Keratinocyte (primary cell): ENCODE data around the gene PLEKHB2. TPM values are rescaled to one million over a fixed set of nuclear protein-coding genes. Genes with fewer than 3 reads are reported as not detected.

Experiments used
- DNase-seq: peaks from one replicate; pipeline ENCODE4 v3.0.0-alpha.2; 2011; ENCODE audit warnings: low read depth, missing footprints, low spot score
- FAIRE-seq: peaks from 2 replicates; lab custom pipeline; 2011; peaks lifted over from hg19 to GRCh38; lab: Jason Lieb, UNC
- H2AFZ ChIP-seq: 2 replicates; pipeline ENCODE4 v1.6.0; 2012; ENCODE audit warnings: low read length, control low read depth, inconsistent platforms; ENCODE audit not compliant: control insufficient read depth
- H3K27ac ChIP-seq: 2 replicates; pipeline ENCODE4 v1.5.1; 2011; ENCODE audit warnings: low read length; ENCODE audit not compliant: control insufficient read depth, insufficient read depth
- H3K27me3 ChIP-seq: 3 replicates; pipeline ENCODE4 v1.6.0; 2011; ENCODE audit warnings: low read length; ENCODE audit not compliant: control insufficient read depth, insufficient read depth; ENCODE audit errors: extremely low read depth
- H3K36me3 ChIP-seq, 2 experiments: 2 replicates in 1 of 2; 3 replicates in 1 of 2; pipeline ENCODE4 v1.5.1; 2011; ENCODE audit warnings: low read length in 2 of 2, mild to moderate bottlenecking in 1 of 2; ENCODE audit not compliant: control insufficient read depth in 2 of 2, insufficient read depth in 2 of 2; ENCODE audit errors: extremely low read depth in 1 of 2
- H3K4me1 ChIP-seq: 3 replicates; pipeline ENCODE4 v1.5.1; 2011; ENCODE audit warnings: low read length; ENCODE audit not compliant: control insufficient read depth, insufficient read depth; ENCODE audit errors: extremely low read depth
- H3K4me2 ChIP-seq: 3 replicates; pipeline ENCODE4 v1.6.0; 2011; ENCODE audit warnings: low read depth, low read length; ENCODE audit not compliant: control insufficient read depth, insufficient read depth; ENCODE audit errors: extremely low read depth
- H3K4me3 ChIP-seq, 3 experiments: fragments of 200-600 bp in 1 of 3; sonication (generic) in 1 of 3; 2 replicates in 2 of 3; 3 replicates in 1 of 3; pipeline ENCODE4 v1.5.1; 2011 to 2016; ENCODE audit warnings: low read length in 3 of 3, mild to moderate bottlenecking in 3 of 3, control low read depth in 2 of 3, inconsistent platforms in 1 of 3, low read depth in 1 of 3, mixed read lengths in 1 of 3, mixed run types in 1 of 3, moderate library complexity in 1 of 3; ENCODE audit not compliant: control insufficient read depth in 2 of 3, insufficient read depth in 2 of 3; ENCODE audit errors: extremely low read depth in 1 of 3
- H3K79me2 ChIP-seq: 2 replicates; pipeline ENCODE4 v1.6.0; 2012; ENCODE audit warnings: low read length; ENCODE audit not compliant: control insufficient read depth, insufficient read depth
- H3K9ac ChIP-seq: 3 replicates; pipeline ENCODE4 v1.6.0; 2011; ENCODE audit warnings: low read length; ENCODE audit not compliant: control insufficient read depth, insufficient read depth; ENCODE audit errors: extremely low read depth
- H3K9me1 ChIP-seq: 3 replicates; pipeline ENCODE4 v1.6.0; 2011; ENCODE audit warnings: low read length; ENCODE audit not compliant: control insufficient read depth, insufficient read depth; ENCODE audit errors: extremely low read depth
- H3K9me3 ChIP-seq: 2 replicates; pipeline ENCODE4 v1.5.1; 2012; ENCODE audit warnings: low read depth, low read length; ENCODE audit not compliant: control insufficient read depth
- H4K20me1 ChIP-seq: 3 replicates; pipeline ENCODE4 v1.6.0; 2011; ENCODE audit warnings: low read length; ENCODE audit not compliant: control insufficient read depth, insufficient read depth; ENCODE audit errors: extremely low read depth
- CTCF ChIP-seq, 3 experiments: IDR thresholded peaks in 1 of 3; conservative IDR thresholded peaks in 1 of 3; optimal IDR thresholded peaks in 1 of 3; 2 replicates in 2 of 3; 3 replicates in 1 of 3; pipeline versions ENCODE3 to v1.5.1; 2011; ENCODE audit warnings: low read length in 3 of 3, mild to moderate bottlenecking in 3 of 3, moderate library complexity in 2 of 3, control low read depth in 1 of 3, inconsistent platforms in 1 of 3; ENCODE audit not compliant: insufficient read depth in 2 of 3; ENCODE audit errors: extremely low read depth in 1 of 3
- EZH2 ChIP-seq: IDR thresholded peaks from one replicate; pipeline ENCODE4 v1.6.1; 2012; ENCODE audit warnings: inconsistent platforms, mild to moderate bottlenecking, low read length, moderate library complexity
- dilution Hi-C: fragments of 300-500 bp; cut with MboI; formaldehyde crosslinking; loops from one replicate; pipeline ENCODE4 v1.7.0; 2020; ENCODE audit warnings: low sequenced_read_pairs; ENCODE audit not compliant: extremely low pct_ligation_motif_present
- polyA plus RNA-seq, 5 experiments: library from polyadenylated mRNA; depleted of rRNA in 3 of 5; stranded (reverse) in 3 of 5; stranded (forward) in 1 of 5; unstranded in 1 of 5; fragments of >200 nt; gene quantifications; 1 replicate in 1 of 5; 2 replicates in 3 of 5; 3 replicates in 1 of 5; pipeline versions ENCODE4 v1.2.1 to v1.2.3, GENCODE V29; 2011 to 2012; ENCODE audit warnings: missing spikeins in 2 of 5, low read depth in 1 of 5, low replicate concordance in 1 of 5

PLEKHB2 gene
- polyA plus RNA-seq, 1 donor (not counting 4 experiments of a cell fraction or from before 2014, with no cell fraction given), result 77.0 TPM

GRCh38 chr2:131123192-131123591 lies 18.1 kb downstream of the PLEKHB2 start:
- Histone ChIP-seq H3K9me3 (no peaks in the 10 kb centered on the region), H3K4me1 (no peaks in the 10 kb centered on the region), H3K4me2 (no peak overlapping the region), H3K36me3 (peaks cover 21% of the 10 kb centered on the region in 2 experiments), H3K79me2 (peaks cover 41% of the 10 kb centered on the region), H3K27me3 (no peaks in the 10 kb centered on the region), H3K27ac (no peak overlapping the region), H2AFZ (no peak overlapping the region), H3K9ac (no peak overlapping the region), H3K9me1 (no peaks in the 10 kb centered on the region), H4K20me1 (no peaks in the 10 kb centered on the region), H3K4me3 (no peak overlapping the region)
- dilution Hi-C loops, result no loop called here
- TF ChIP-seq EZH2 (no peak), CTCF (optimal IDR thresholded peaks at IDR 0.05 in 1 of 3, IDR thresholded peaks at IDR 0.05 in 1 of 3, conservative IDR thresholded peaks at IDR 0.05 in 1 of 3; ENCODE audit: extremely low read depth in 1 of 3, insufficient read depth in 2 of 3, low read length in 3 of 3) (no peak)
- no peak for DNase-seq
- FAIRE-seq, result no peak

GRCh38 chr2:131125195-131125757 lies 20.1 kb downstream of the PLEKHB2 start:
- no peak overlapping the region for H2AFZ ChIP-seq
- no peak for DNase-seq
- H3K9ac ChIP-seq, result no peak overlapping the region
- H3K36me3 ChIP-seq, result peaks cover 22 to 27% of the 10 kb centered on the region in 2 experiments
- H3K4me2 ChIP-seq, result no peak overlapping the region
- H3K27ac ChIP-seq, result no peak overlapping the region
- TF ChIP-seq EZH2, result no peak
- TF ChIP-seq CTCF (optimal IDR thresholded peaks at IDR 0.05 in 1 of 3, IDR thresholded peaks at IDR 0.05 in 1 of 3, conservative IDR thresholded peaks at IDR 0.05 in 1 of 3; ENCODE audit: extremely low read depth in 1 of 3, insufficient read depth in 2 of 3, low read length in 3 of 3), result no peak
- peaks cover 30% of the 10 kb centered on the region for H3K79me2 ChIP-seq
- H3K4me3 ChIP-seq, result no peak overlapping the region
- H3K27me3 ChIP-seq, result no peaks in the 10 kb centered on the region
- no peaks in the 10 kb centered on the region for H4K20me1 ChIP-seq
- no peak for FAIRE-seq
- no peaks in the 10 kb centered on the region for H3K9me3 ChIP-seq
- H3K9me1 ChIP-seq, result no peaks in the 10 kb centered on the region
- dilution Hi-C loops, result no loop called here
- no peaks in the 10 kb centered on the region for H3K4me1 ChIP-seq
